ENCODE results near the gene MLH3. TPM values are rescaled to one million over a fixed set of nuclear protein-coding genes. Genes with fewer than 3 reads are reported as not detected.
A peak's percentile ranks its signal among the peaks of the same experiment; 100 is the strongest.
"Not testable (repeated sequence)": the region's sequence is repeated elsewhere in the genome, so short reads cannot be mapped to it uniquely, and the experiment has no call there.

The MLH3 gene
- total RNA-seq, 2 donors from 2014 or later = 27.2 to 28.2 TPM

- DNase-seq (ENCODE audit: low spot score) = no peak
- intact Hi-C loops (cut with DNase I) = no loop called here
Measured at GRCh38 chr14:75068294-75069120, 17.2 kb upstream of the MLH3 start.

- DNase-seq (ENCODE audit: low spot score); intact Hi-C loops (cut with DNase I): not testable (repeated sequence)
Measured at GRCh38 chr14:75067765-75068164, 16.5 kb upstream of the MLH3 start.

GRCh38 chr14:75067212-75067611, 15.9 kb upstream of the MLH3 start:
- intact Hi-C loops (cut with DNase I) = no loop called here
- no peak for DNase-seq (ENCODE audit: low spot score)

GRCh38 chr14:75066691-75067090, 15.4 kb upstream of the MLH3 start:
- intact Hi-C loops (cut with DNase I) = no loop called here
- DNase-seq (ENCODE audit: low spot score) = no peak

GRCh38 chr14:75064205-75064567, 12.9 kb upstream of the MLH3 start:
- intact Hi-C loops (cut with DNase I) = no loop called here
- no peak for DNase-seq (ENCODE audit: low spot score)

- DNase-seq (ENCODE audit: low spot score) = peak; percentile 98
- intact Hi-C loops (cut with DNase I) = no loop called here
Measured at GRCh38 chr14:75063491-75064204, 12.4 kb upstream of the MLH3 start, which contains the start of gene ACYP1. ACYP1 (minus strand) TSS chr14:75064024; CDS start chr14:75063553, 471 bp downstream.

- intact Hi-C loops (cut with DNase I) = no loop called here
- no peak for DNase-seq (ENCODE audit: low spot score)
Measured at GRCh38 chr14:75063013-75063412, 11.7 kb upstream of the MLH3 start.

- DNase-seq (ENCODE audit: low spot score) = no peak
- intact Hi-C loops (cut with DNase I) = no loop called here
Measured at GRCh38 chr14:75060420-75060819, 9.2 kb upstream of the MLH3 start.

GRCh38 chr14:75059642-75060041, 8.4 kb upstream of the MLH3 start:
- intact Hi-C loops (cut with DNase I) = no loop called here
- DNase-seq (ENCODE audit: low spot score) = no peak

- intact Hi-C loops (cut with DNase I) = no loop called here
- no peak for DNase-seq (ENCODE audit: low spot score)
Measured at GRCh38 chr14:75054421-75054820, 3.2 kb upstream of the MLH3 start.

- intact Hi-C loops (cut with DNase I) = no loop called here
- no peak for DNase-seq (ENCODE audit: low spot score)
Measured at GRCh38 chr14:75053396-75054291, 2.4 kb upstream of the MLH3 start.

GRCh38 chr14:75051556-75051899, 261 bp upstream of the MLH3 start:
- intact Hi-C loops (cut with DNase I) = no loop called here
- DNase-seq (ENCODE audit: low spot score) = no peak

GRCh38 chr14:75049731-75050201, 1.5 kb downstream of the MLH3 start:
- intact Hi-C loops (cut with DNase I) = no loop called here
- DNase-seq (ENCODE audit: low spot score) = no peak

GRCh38 chr14:75049136-75049535, 2.1 kb downstream of the MLH3 start:
- DNase-seq (ENCODE audit: low spot score) = no peak
- intact Hi-C loops (cut with DNase I) = no loop called here

GRCh38 chr14:75048101-75048500, 3.2 kb downstream of the MLH3 start:
- no peak for DNase-seq (ENCODE audit: low spot score)
- intact Hi-C loops (cut with DNase I) = no loop called here

GRCh38 chr14:75047506-75047905, 3.8 kb downstream of the MLH3 start:
- DNase-seq (ENCODE audit: low spot score) = no peak
- intact Hi-C loops (cut with DNase I) = no loop called here

- no peak for DNase-seq (ENCODE audit: low spot score)
- intact Hi-C loops (cut with DNase I) = no loop called here
Measured at GRCh38 chr14:75046899-75047298, 4.4 kb downstream of the MLH3 start.

GRCh38 chr14:75046275-75046674, 5.0 kb downstream of the MLH3 start:
- no peak for DNase-seq (ENCODE audit: low spot score)
- intact Hi-C loops (cut with DNase I) = no loop called here

- DNase-seq (ENCODE audit: low spot score) = no peak
- intact Hi-C loops (cut with DNase I) = no loop called here
Measured at GRCh38 chr14:75044752-75045151, 6.5 kb downstream of the MLH3 start.

- no peak for DNase-seq (ENCODE audit: low spot score)
- intact Hi-C loops (cut with DNase I) = no loop called here
Measured at GRCh38 chr14:75044322-75044721, 6.9 kb downstream of the MLH3 start.

All from posterior vena cava (tissue), 2 donors.